Raji (cell line): ENCODE measurements around the gene XXYLT1.

Experiments
- POLR2A ChIP-seq: IDR thresholded peaks from 2 replicates; pipeline ENCODE4 v1.6.1; 2011; ENCODE audit warnings: low read depth, low read length, control low read depth; ENCODE audit not compliant: insufficient read depth

The XXYLT1 gene

DNA sequence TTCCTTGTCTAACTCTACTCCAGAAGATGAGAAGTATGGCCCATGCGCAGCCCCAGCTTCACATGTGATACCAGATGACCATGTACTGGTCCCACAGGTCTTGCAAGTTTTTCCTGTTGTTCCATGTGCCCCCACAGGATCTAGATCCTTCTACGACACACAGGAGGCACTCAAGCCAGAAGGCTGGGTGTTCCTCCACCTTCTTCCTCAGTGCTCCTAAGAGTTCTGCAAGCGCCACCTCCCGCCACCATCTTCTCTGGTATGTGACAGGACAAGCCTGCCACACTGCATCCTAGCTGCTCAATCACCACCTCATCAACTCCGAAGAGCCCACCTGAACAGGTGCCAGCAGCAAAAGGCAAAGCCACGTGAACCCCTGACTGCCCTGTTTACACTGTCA, 43.1 kb downstream of the XXYLT1 start:
- TF ChIP-seq POLR2A, result no peak

- no peak for TF ChIP-seq POLR2A
Observed at GRCh38 chr3:195226900-195227447, 44.0 kb downstream of the XXYLT1 start.

GRCh38 chr3:195226445-195226844, 44.5 kb downstream of the XXYLT1 start:
- no peak for TF ChIP-seq POLR2A

- TF ChIP-seq POLR2A, result no peak
Observed at GRCh38 chr3:195224980-195225580, 45.9 kb downstream of the XXYLT1 start.

- no peak for TF ChIP-seq POLR2A
Observed at GRCh38 chr3:195224156-195224979, 46.6 kb downstream of the XXYLT1 start.

DNA sequence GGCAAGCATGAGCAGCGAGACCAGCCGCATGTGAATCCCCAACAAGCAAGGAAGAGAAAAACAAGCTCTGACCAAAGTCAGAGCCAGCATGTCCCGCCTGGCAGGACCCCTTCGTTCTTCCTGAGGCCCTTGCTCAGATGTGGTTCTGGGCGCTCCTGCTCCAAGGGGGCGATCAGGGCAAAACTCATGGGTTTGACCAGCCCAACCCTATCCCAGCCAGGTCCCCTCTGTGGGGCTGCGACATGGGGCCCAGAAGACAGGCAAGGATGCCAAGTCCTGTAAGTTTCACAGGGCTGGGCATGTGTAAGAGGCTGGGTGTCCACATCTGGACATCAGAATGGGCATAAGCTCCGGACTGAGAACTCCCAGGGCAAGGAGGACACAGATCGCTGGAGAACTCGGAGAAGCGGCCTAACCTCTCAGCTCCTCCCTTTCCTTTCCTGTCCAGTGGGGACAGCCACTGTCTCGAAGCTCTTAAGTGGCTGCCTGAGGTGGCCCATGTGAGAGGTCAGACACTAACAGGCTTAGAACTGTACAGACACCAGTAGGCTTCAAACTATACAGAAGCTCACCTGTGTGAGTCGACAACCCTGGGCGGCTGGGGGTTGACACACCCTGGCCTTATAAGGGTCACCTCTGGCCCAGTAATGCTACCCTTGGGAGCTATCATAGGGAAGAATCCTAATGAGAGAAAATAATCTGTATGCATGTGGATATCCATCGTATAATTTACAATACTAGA, 48.9 kb downstream of the XXYLT1 start:
- TF ChIP-seq POLR2A, result no peak

- no peak for TF ChIP-seq POLR2A
Observed at GRCh38 chr3:195221015-195221853, 49.7 kb downstream of the XXYLT1 start.

DNA sequence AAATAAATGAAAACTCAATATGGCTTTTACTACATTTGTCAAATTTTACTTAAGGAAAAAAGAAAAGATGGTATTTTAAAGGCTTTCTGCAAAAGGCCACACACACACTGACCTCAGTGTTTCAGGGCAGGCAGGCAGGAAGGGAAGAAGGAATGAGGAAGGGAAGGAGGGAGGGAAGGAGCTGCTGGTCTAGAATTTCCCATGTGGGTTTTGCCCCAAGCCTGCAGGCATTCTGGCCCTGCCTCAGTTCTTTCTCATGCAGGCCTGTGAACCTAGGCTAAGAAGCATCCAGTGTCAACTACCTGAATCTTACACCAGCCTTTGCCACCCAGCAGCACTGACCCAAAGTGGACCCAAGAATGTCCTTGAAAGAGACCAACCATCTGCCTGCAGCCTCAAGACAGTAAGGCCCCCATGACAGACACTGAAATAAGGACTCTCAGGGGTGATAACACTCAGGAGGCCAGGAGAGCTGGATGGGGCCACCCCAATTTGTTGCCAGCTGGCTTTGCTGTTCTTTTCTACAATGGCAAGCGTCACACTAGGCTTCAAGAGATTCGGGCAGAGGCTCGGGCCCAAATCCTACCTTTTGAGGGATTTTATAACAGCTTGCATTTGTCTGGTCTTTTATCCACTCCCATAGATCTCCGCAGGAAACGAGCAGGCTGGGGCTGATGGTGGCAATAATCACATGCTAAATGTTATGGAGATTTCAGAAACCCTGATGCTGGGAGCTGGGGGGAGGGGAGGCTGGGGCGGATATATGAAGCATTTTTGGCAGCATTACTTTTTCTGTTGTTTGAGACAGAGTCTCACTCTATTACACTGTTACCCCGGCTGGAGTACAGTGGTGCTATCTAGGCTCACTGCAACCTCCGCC, 51.4 kb downstream of the XXYLT1 start:
- no peak for TF ChIP-seq POLR2A

GRCh38 chr3:195214381-195214780, 56.6 kb downstream of the XXYLT1 start:
- TF ChIP-seq POLR2A, result no peak

DNA sequence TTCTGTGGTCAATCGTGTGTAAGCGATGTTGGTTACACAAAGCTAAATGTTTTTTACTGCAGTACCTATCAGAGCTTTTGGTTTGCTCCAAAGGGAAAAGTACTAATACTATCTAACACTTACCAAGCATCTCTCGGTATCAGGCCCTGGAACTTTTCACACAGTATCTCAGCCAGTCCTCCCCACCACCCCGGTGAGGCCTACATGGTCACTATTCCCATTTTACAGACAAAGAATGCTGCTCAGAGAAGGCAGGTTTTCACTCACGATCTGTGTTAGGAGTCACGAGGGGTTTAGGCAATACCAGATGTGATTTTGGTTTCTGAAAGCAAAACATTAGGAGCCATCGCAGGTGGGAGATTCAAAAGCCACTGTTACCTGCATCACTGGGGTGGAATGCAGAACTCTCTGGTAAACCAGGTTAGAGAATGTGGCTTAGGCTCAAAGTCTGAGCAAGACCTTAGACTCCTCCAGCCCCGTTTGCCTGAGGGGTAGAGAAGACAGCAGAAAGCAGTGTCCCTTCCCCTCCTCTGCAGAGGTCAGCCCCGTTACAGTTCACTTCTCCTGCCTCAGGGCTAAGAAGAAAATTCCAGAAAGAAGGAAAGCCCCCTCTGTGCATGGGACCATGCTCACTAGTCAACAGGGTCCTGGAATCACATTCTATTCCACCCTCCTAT, 57.2 kb downstream of the XXYLT1 start:
- TF ChIP-seq POLR2A, result no peak

DNA sequence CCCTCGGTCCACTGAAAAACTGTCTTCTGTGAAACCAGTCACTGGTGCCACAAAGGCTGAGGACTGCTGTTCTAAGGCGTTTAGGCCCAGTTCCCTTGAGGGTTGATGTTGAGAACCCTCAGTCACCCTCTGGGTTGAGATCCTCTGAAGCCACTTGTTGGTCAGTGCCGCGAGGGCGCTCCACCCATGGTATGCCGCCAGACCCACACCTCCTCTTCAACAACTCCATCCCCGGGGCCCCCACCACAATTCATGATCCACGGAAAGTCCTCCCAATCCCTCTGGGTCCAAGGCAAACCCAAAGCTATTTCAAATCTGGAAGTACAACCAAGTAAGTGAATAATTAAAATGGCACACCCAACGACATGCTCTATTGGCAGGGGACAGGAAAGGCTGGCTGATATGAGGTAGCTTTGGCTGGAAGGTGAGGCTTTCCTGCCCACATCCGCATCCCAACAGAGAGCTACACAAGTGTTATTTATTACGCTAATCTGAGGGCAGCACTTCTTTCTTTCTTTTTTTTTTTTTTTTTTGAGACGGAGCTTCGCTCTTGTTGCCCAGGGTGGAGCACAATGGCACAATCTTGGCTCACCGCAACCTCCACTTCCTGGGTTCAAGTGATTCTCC, 58.1 kb downstream of the XXYLT1 start:
- no peak for TF ChIP-seq POLR2A

GRCh38 chr3:195212033-195212748, 58.8 kb downstream of the XXYLT1 start:
- no peak for TF ChIP-seq POLR2A

DNA sequence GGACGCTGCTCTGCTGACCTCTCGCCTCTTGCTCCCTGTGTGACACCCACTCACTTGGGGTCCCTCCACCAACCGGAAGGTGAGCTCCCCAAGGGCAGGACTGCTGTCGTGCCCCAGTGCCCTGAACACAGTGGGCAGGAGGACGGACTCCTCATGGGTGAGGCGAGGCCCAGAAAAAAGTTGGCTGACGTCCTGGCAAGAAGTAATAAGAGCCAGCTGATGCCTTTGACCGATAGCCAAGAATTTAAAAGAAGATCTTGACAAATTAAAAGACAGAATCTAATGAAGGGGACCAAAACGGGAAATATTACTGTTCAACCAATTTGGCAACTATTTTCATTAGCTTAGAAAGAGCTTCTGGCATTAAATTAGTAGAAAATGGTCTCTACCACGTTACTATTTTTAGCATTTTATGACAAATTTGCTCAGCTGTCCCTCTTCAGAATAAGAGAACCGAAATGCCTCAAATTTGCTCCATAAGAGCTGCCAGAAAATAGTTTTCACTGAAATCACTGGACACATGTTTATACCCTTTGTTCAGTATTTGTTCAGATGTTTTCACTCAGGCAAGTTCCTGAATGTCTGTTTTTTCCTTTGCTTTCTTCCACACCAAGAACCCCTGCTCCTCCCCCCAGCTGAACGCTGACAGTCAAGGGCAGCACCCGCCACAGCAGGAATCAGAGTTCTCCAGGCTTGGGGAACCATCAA, 60.5 kb downstream of the XXYLT1 start:
- TF ChIP-seq POLR2A, result no peak
